Right lobe of liver (tissue), 4 donors: Measurements from ENCODE around the gene CCDC51.

Source experiments
- CTCF ChIP-seq, 4 donors: fragments of 200-600 bp in 3 of 4; fragments of 450-650 bp in 1 of 4; IDR thresholded peaks; one replicate each; pipeline versions ENCODE4 v1.5.1 to v1.8.0; 2016 to 2022; ENCODE audit warnings: antibody characterized with exemption in 4 of 4, mild to moderate bottlenecking in 2 of 4
- POLR2A ChIP-seq: fragments of 450-650 bp; IDR thresholded peaks from one replicate; pipeline ENCODE4 v1.6.1; 2017; ENCODE audit warnings: antibody characterized with exemption, mild to moderate bottlenecking
- donor health status: DM: no; HTN: no; CAD: no.
- donor health status: DM: no; HTN: no; CAD: no.
- donor health status: DM: no; HTN: yes; CAD: no.

GRCh38 chr3:48451270-48451669, 11.4 kb upstream of the CCDC51 start:
- TF ChIP-seq POLR2A, result no peak
- TF ChIP-seq CTCF (IDR thresholded peaks at IDR 0.05), result no peak
